Lower leg skin (tissue), 3 donors: ENCODE data around the gene OR6N1.

Experiments
- POLR2A ChIP-seq, 2 donors: fragments of 450-650 bp; IDR thresholded peaks; one replicate each; pipeline ENCODE4 v1.6.1; 2016 to 2017; ENCODE audit warnings: antibody characterized with exemption in 2 of 2, mild to moderate bottlenecking in 1 of 2, moderate library complexity in 1 of 2
- TF ChIP-seq, protein P1 (sequence below), 3 donors: fragments of 450-650 bp; IDR thresholded peaks; one replicate each; pipeline ENCODE4 v1.5.1; 2016; ENCODE audit warnings: antibody characterized with exemption in 3 of 3, mild to moderate bottlenecking in 3 of 3, moderate library complexity in 2 of 3

DNA sequence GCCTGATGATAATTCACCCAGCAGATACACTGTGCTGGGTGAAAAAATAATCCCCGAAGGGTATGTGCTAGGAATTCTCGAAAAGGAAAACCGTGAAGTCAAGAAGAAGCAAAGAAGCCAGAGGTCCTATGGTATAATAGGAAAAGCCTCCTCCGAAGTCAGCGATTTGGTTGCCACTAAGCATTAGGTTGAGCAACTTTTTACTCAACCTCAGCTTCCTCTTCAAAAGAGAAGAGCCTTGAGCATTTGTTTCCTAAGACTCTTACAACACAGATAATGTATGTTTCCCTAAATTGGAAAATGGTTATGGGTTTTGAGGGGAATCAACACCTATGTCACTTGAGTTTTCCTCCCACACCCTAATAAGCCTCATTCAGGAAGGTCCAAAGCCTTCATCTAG, 37.9 kb upstream of the OR6N1 start:
- no peak for TF ChIP-seq POLR2A (IDR thresholded peaks at IDR 0.05)
- TF ChIP-seq, protein P1, sequence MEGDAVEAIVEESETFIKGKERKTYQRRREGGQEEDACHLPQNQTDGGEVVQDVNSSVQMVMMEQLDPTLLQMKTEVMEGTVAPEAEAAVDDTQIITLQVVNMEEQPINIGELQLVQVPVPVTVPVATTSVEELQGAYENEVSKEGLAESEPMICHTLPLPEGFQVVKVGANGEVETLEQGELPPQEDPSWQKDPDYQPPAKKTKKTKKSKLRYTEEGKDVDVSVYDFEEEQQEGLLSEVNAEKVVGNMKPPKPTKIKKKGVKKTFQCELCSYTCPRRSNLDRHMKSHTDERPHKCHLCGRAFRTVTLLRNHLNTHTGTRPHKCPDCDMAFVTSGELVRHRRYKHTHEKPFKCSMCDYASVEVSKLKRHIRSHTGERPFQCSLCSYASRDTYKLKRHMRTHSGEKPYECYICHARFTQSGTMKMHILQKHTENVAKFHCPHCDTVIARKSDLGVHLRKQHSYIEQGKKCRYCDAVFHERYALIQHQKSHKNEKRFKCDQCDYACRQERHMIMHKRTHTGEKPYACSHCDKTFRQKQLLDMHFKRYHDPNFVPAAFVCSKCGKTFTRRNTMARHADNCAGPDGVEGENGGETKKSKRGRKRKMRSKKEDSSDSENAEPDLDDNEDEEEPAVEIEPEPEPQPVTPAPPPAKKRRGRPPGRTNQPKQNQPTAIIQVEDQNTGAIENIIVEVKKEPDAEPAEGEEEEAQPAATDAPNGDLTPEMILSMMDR (IDR thresholded peaks at IDR 0.05): no peak
